Islet of Langerhans (tissue), 1 donor: ENCODE data around the gene TUT1.
"Not testable (repeated sequence)": the region's sequence is repeated elsewhere in the genome, so short reads cannot be mapped to it uniquely, and the experiment has no call there.

Experiments used
- FAIRE-seq: peaks from one replicate; lab custom pipeline; 2011; peaks lifted over from hg19 to GRCh38; lab: Jason Lieb, UNC

The TUT1 gene

GRCh38 chr11:62575837-62576236, 15.5 kb downstream of the TUT1 start:
- FAIRE-seq: no peak

GRCh38 chr11:62575156-62575555, 16.2 kb downstream of the TUT1 start:
- FAIRE-seq: no peak

DNA sequence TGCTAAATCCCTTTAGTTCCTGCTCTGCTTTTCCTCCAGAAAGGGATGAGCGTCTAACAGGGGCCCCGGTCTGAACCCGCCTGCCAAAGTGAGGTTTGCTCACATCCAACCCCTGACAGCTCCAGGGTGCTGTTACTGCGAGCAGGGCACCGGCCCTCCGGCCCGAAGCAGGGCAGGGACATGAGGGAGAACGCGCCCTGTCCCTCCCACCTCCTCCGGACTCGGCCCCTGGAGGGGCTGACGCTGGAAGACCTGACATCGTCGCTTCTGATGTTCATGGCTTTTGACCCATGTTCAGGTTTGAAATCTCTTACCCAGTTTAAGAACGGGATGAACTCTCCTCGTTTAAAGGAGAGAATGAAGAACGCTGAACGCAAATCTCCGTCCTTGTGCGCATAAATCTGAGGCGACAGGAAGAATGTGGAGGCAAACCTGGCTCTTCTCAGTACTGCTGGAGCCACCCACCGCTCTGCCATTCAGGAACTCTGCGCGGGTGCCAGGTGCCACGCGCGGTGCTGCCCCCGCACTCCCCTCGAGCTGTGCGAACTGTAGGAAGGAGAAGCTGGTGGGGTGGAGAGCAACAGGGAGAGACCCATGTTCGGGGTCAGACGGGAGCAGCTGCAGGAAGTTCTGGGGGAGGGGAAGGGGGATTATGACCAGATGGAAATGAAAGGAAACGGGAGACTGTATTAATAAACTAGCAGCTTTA, 16.8 kb downstream of the TUT1 start:
- no peak for FAIRE-seq

DNA sequence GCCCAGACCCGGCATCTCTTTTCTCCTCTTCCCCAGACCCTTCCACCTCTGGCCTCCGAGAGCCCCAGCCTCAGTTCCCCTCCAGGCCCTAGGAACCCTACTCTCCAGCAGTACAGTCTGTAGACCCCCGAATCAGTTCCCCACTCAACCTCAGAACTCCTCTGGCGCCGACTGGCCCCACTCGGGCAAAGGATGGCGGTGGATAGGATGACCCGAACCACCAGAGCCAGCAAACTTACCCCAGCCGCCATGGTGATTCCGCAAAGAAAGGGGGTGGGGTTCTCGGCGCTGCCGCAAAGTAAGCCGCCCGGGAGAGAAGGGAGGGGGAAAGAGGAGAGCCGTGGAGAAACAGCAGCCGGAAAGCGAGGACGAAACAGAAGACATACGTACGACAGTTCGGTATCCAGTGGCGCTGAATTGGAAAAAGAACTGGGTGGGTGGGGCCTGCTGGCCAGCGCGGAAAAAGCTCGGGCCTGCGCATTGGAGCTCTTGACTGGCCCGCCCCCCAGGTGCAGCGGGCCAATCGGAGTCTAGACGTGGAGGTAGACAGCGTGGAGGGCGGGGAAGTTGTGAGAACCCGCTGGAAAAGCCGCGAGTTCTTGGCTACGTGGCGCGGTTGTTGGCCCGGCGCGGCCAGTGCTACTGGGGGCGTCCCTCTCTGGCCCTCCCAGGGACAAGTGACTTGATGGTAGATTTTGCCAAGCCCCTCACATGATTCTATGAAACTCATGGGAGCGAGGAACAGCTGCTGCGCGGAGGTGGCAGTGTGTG, 17.5 kb downstream of the TUT1 start, which contains the start of gene EEF1G:
TSS of gene EEF1G (minus strand) at position 300 of the 771 bp plus-strand sequence. CDS start at position 251, 49 bp downstream.
- FAIRE-seq: no peak

DNA sequence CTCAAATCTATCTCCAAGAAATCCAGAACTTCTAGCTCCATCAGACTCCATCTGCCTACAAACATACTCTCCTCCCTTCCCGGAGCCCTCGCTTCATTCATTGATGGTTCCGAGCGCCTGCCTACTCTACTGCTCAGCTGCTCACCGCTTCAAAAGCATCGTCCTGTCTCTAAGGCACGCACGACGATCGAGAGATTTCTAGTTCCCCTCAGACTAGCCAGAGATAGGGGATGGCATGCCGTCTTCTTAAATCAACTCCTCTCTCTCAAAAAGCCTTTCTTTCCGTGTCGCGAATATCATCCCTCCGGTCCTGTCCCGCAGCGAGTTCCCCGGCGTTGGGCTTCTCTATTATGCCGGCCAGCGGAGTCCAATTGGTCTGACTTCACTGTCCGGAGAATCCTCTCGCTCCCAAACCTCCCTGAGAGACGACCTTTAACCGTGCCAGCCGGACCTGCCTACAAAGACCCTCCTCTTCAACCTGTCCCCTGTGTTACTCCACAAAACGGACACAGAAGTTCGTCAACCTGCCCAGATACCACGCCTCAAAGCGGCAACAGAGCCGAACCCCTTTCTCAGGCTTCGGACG, 18.2 kb downstream of the TUT1 start:
- FAIRE-seq: no peak

- no peak for FAIRE-seq
Observed at GRCh38 chr11:62572431-62572830, 18.9 kb downstream of the TUT1 start.

DNA sequence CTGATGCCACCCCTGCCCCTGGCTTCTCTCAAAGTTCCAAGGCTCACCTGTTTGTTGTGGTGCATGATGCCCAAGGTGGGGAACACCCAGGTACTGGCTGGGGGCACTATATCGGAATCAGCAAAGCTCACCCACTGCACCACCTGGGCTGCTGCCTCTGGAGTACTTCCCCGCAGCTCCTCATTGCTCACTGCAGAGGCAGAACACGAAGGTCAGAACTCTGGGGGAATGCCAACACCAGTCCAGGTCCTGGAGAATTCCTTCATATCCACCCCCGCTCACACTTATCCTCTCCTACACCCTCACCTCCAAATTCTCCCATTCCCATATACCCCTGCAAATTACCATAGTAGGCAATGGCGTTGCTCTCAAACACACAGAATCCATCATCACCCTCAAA, 19.8 kb downstream of the TUT1 start:
- FAIRE-seq: not testable (repeated sequence)

- FAIRE-seq: not testable (repeated sequence)
Observed at GRCh38 chr11:62570903-62571302, 20.4 kb downstream of the TUT1 start.

GRCh38 chr11:62569611-62570010, 21.7 kb downstream of the TUT1 start:
- FAIRE-seq: no peak

GRCh38 chr11:62567018-62567633, 24.2 kb downstream of the TUT1 start:
- no peak for FAIRE-seq

GRCh38 chr11:62566247-62566646, 25.1 kb downstream of the TUT1 start:
- FAIRE-seq: no peak

- FAIRE-seq: no peak
Observed at GRCh38 chr11:62565100-62565802, 26.1 kb downstream of the TUT1 start.

- FAIRE-seq: not testable (repeated sequence)
Observed at GRCh38 chr11:62561677-62562230, 29.6 kb downstream of the TUT1 start.

- no peak for FAIRE-seq
Observed at GRCh38 chr11:62560566-62561103, 30.7 kb downstream of the TUT1 start.

DNA sequence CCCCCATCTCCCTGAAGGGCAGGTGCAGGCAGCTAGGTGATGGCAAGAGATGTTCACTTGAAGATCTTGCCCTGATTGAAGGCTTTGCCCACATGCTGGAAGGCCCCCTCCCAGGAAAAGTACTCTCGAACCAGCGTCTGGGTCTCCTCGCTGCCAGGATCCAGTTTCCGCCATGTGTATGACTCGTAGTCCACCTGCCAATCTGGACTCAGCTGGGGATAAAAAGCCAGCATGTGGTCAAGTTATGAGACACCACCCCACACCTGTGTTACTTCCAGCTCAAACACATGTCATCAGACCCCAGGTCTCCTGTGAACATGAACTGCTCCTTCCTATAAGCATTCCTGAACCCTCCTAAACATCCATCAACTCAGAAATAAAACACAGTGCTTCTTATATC, 31.7 kb downstream of the TUT1 start:
- FAIRE-seq: not testable (repeated sequence)

- FAIRE-seq: no peak
Observed at GRCh38 chr11:62559204-62559603, 32.1 kb downstream of the TUT1 start.

GRCh38 chr11:62558669-62559068, 32.7 kb downstream of the TUT1 start:
- no peak for FAIRE-seq

GRCh38 chr11:62556875-62557631, 34.3 kb downstream of the TUT1 start:
- FAIRE-seq: no peak

DNA sequence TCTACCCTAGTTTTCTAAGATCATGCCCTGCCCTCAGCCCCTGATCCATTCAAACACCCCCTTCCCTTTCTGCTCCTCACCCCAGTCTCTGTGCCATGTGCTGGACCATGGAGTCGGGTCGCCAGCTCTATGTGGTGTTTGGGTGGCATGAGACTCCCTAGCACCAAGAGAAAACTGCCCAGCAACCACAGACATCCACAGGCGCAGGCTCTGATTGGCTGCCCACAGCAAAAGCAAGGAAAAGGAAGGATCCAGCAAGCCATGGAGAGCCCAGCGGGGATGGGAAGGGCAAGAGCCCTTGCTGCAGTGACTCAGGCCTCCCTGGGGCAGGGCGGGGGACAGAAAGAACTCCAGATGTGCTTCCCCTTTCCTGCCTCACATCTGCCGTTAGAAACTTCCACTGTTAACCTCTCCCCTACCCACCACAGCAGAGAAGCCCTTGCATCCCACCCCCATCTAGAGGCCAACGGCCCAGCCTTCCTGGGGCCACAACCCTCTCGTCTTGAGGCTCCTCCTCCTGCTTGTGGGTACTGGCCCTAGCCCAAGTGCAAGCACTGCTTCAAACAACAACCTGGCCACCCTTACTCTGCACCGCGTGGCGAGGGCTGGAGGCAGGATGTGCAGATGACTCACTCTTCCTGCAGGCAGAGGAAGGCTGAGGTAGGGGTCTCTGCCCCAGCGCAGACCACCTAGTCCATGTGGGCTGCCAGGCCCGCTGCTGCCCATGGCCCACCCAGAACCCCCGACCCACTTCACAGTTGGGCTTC, 35.0 kb downstream of the TUT1 start:
- no peak for FAIRE-seq
